GM23248 (cell line): ENCODE results near the gene ACSL4.

Experiments used
- EZH2 ChIP-seq: fragments of 200-600 bp; sonication (generic); IDR thresholded peaks from 2 replicates; pipeline ENCODE4 v1.6.1; 2018; ENCODE audit warnings: antibody characterized with exemption, mild to moderate bottlenecking; ENCODE audit not compliant: insufficient read depth, poor library complexity, severe bottlenecking
- EZH2phosphoT487 ChIP-seq: fragments of 200-600 bp; sonication (generic); IDR thresholded peaks from 2 replicates; pipeline ENCODE4 v1.6.1; 2018; ENCODE audit warnings: antibody characterized with exemption, moderate library complexity, mild to moderate bottlenecking, low read depth; ENCODE audit not compliant: insufficient read depth

- TF ChIP-seq EZH2phosphoT487 (no peak), EZH2 (no peak)
These were observed 132.8 kb downstream of the ACSL4 start for GRCh38 chrX:109600237-109600651.
